SK-N-MC (cell line): ENCODE data around the gene LRRIQ4.

Experiments
- DNase-seq: peaks from one replicate; pipeline ENCODE4 v3.0.0-alpha.2; 2011; ENCODE audit warnings: low read depth, low spot score
- H3K27ac ChIP-seq: fragments of 200-600 bp; sonication (generic); 2 replicates; pipeline ENCODE4 v1.5.1; 2016; ENCODE audit warnings: mixed run types
- H3K36me3 ChIP-seq: fragments of 200-600 bp; sonication (generic); 2 replicates; pipeline ENCODE4 v1.6.1; 2017; ENCODE audit warnings: antibody characterized with exemption, low read length, mixed read lengths; ENCODE audit not compliant: insufficient read depth
- H3K4me3 ChIP-seq: fragments of 200-600 bp; sonication (generic); 2 replicates; pipeline ENCODE4 v1.5.1; 2016
- H3K9ac ChIP-seq: fragments of 200-600 bp; sonication (generic); 2 replicates; pipeline ENCODE4 v1.8.0; 2017; ENCODE audit warnings: mixed run types, mixed read lengths; ENCODE audit not compliant: insufficient read length
- H3K9me3 ChIP-seq: fragments of 200-600 bp; sonication (generic); 2 replicates; pipeline ENCODE4 v1.6.1; 2017; ENCODE audit warnings: low read depth, mild to moderate bottlenecking, antibody characterized with exemption, low read length, moderate library complexity, mixed read lengths
- EZH2 ChIP-seq: fragments of 200-600 bp; sonication (generic); IDR thresholded peaks from one replicate; pipeline ENCODE4 v1.6.1; 2017; ENCODE audit warnings: antibody characterized with exemption
- FOXP2 ChIP-seq: optimal IDR thresholded peaks from 2 replicates; pipeline ENCODE3; 2011; ENCODE audit warnings: mild to moderate bottlenecking, moderate library complexity; ENCODE audit not compliant: insufficient read depth; ENCODE audit errors: extremely low read length, control extremely low read depth
- POLR2AphosphoS5 ChIP-seq: IDR thresholded peaks from 2 replicates; pipeline ENCODE4 v1.6.1; 2012; ENCODE audit warnings: mild to moderate bottlenecking, low read depth, low read length, borderline replicate concordance

Gene LRRIQ4

DNA sequence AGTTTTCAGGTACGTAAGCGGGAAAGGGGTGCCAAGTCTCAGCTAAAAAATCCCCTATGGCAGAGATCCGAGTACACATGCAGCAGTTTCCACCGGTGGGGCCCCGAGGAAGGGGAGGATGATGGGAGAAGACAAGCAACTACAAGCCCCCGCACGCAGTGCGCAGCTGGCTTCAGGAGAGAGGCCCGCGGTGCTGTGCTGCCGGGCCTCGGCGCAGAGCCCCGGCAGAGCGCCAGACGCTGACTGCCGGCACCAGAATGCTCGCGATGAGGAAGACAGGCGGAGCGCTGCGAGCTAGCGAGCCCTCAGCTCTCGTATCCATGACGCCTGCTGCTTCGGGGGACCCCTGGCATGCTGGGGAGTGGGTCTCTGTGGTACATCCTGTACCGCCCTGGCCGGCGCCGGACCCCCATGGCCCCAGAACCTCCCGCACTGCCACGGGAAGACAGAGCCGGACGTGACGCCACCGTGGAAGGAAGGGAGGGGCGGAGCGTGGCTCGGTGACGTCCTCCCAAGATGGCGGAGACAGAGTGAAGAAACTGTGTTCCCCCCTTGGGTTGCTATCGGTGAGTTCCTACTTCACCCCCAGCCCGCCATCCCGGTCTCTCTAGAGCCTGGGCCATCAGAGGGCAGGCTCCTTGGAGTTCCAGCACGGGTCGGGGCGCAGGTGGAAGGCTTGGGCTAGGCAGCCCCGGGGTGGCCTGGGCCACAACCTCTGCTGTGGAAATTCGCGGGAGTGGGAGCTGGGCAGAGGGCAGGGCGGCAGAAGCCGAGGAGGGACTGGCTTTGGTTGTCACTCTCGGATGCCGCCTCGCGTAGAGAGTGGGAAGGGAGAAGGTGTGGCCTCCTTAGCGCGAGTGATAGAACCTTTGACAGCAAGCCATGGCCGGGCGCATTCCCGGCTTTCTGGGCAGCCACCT is 39.5 kb upstream of the LRRIQ4 start, which contains the start of gene MYNN:
Gene MYNN, plus strand, starts transcription at position 500 of the 920 bp plus-strand sequence. CDS start 900 bp downstream, outside the sequence.
- no peak for DNase-seq
- no peaks in the 10 kb centered on the region for H3K9me3 ChIP-seq
- no peak for TF ChIP-seq EZH2
- TF ChIP-seq FOXP2 = no peak
- peak; percentile 98 for TF ChIP-seq POLR2AphosphoS5

DNA sequence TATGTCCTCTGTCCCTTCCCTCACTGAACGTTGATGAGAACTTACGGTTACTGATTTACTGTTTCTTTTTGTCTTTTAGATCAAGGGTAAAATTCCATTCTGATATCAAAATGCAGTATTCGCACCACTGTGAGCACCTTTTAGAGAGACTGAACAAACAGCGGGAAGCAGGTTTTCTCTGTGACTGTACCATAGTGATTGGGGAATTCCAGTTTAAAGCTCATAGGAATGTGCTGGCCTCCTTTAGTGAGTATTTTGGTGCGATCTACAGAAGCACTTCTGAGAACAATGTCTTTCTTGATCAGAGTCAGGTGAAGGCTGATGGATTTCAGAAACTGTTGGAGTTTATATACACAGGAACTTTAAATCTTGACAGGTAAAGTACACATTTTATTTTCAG is 38.5 kb upstream of the LRRIQ4 start:
- no peak overlapping the region for H3K27ac ChIP-seq
- H3K4me3 ChIP-seq = peak overlapping the region; percentile 85
- H3K36me3 ChIP-seq = peaks cover 54% of the 10 kb centered on the region
- DNase-seq = no peak
- H3K9ac ChIP-seq = peak overlapping the region; percentile 99
- TF ChIP-seq EZH2 (no peak), FOXP2 (no peak), POLR2AphosphoS5 (no peak)
- no peaks in the 10 kb centered on the region for H3K9me3 ChIP-seq

More for the DNA sequence above, 39.5 kb upstream of the LRRIQ4 start, which contains the start of gene MYNN:
- peak within 1 kb of the TSS; percentile 85 for H3K4me3 ChIP-seq
- H3K36me3 ChIP-seq = peaks cover 43% of the 10 kb centered on the region
- H3K27ac ChIP-seq = peak within 1 kb of the TSS; percentile 95
- H3K9ac ChIP-seq = peak within 1 kb of the TSS; percentile 99

DNA sequence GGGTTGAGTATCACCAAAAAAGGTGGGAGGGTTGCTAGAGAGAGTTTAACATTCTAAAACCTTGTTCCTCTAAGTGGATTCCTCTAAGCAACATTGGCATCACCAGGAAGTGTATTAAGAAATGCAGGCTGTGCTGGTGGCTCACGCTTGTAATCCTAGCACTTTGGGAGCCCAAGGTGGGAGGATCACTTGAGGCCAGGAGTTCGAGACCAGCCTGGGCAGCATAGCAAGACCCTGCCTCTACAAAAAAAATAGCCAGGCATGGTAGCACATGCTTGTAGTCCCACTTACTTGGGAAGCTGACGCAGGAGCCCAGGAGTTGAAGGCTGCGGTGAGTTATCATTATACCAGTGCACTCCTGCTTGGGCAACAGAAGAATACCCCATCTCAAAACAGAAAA is 34.8 kb upstream of the LRRIQ4 start:
- DNase-seq = no peak
- no peak overlapping the region for H3K9ac ChIP-seq
- H3K9me3 ChIP-seq = no peaks in the 10 kb centered on the region
- peaks cover 90% of the 10 kb centered on the region for H3K36me3 ChIP-seq
- no peak for TF ChIP-seq FOXP2
- no peak for TF ChIP-seq EZH2
- no peak for TF ChIP-seq POLR2AphosphoS5
- H3K27ac ChIP-seq = no peak overlapping the region
- no peak overlapping the region for H3K4me3 ChIP-seq

DNA sequence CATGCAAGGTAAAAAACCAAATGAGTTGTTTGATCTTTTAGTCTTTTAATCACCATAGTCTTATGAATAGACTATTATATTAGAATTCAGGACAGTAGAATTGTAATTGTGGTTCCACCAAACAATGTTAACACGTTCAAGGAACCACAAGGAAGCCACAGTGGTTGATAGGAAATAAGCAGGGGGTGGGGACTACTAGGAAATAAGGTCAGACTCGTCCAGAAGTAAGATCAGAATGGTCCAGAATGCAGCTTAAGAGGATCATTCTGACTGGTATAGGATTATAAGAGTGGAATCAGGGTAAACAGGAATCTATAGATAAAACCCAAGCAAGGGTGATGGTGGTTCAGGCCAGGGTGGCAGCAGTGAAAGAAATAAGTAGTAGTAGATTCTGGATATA is 31.9 kb upstream of the LRRIQ4 start:
- Histone ChIP-seq H3K9me3 (no peaks in the 10 kb centered on the region), H3K27ac (no peak overlapping the region), H3K9ac (no peak overlapping the region), H3K4me3 (no peak overlapping the region), H3K36me3 (peaks cover 98% of the 10 kb centered on the region)
- TF ChIP-seq POLR2AphosphoS5 (no peak), EZH2 (no peak), FOXP2 (no peak)
- no peak for DNase-seq

DNA sequence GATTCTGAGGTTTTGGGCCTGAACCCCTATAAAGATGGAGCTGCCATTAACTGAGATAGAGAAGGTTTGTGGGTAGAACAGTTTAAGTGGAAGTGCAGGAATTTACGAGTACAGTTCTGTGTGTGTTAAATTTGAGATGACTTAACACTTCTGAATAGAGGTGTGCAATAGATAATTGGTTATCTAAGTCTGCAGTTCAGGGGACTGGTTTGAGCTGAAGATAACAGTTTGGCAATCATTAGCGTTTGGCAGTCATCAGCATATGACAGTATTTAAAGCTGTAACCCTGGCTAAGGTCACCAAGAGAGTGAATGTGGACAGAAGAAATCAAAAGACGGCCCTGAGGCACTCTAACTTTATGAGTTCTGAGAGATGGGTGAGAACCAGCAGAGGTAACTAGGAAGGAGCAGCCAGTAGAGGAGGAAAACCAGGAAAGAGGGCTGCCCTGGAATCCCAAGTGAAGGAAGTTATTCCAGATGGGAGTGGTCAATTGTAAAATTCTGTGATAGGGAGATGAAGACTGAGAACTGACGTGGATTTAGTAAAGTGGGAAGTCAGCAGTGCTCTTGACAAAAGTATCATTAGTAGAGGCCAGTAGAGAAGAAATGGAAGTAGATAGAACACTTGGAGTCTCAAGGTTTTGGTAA is 31.3 kb upstream of the LRRIQ4 start:
- no peak overlapping the region for H3K27ac ChIP-seq
- H3K36me3 ChIP-seq = peaks cover 98% of the 10 kb centered on the region
- DNase-seq = no peak
- H3K9ac ChIP-seq = no peak overlapping the region
- TF ChIP-seq FOXP2 (no peak), EZH2 (no peak), POLR2AphosphoS5 (no peak)
- H3K4me3 ChIP-seq = no peak overlapping the region
- no peaks in the 10 kb centered on the region for H3K9me3 ChIP-seq

DNA sequence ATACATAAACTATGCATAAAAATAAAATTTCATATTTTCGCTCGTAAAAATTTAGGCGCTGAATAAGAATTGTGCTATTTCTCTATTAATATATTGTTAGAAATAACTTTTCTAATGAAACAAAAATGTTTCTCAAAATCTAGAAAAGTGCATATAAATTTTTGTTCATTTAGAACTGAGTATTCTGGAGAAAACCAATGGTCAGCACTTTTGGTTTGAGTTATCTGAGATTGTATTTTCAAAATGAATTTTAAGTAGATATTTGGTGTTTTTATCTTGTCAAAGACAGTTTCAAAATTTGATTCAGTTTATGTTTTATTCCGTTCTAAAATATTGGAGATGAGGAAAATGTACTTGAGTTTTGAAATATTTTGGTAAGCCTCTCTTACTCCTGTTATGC is 25.6 kb upstream of the LRRIQ4 start:
- no peaks in the 10 kb centered on the region for H3K9me3 ChIP-seq
- peaks cover 80% of the 10 kb centered on the region for H3K36me3 ChIP-seq
- no peak overlapping the region for H3K27ac ChIP-seq
- no peak for DNase-seq
- H3K9ac ChIP-seq = no peak overlapping the region
- TF ChIP-seq FOXP2 (no peak), EZH2 (no peak), POLR2AphosphoS5 (no peak)
- no peak overlapping the region for H3K4me3 ChIP-seq

DNA sequence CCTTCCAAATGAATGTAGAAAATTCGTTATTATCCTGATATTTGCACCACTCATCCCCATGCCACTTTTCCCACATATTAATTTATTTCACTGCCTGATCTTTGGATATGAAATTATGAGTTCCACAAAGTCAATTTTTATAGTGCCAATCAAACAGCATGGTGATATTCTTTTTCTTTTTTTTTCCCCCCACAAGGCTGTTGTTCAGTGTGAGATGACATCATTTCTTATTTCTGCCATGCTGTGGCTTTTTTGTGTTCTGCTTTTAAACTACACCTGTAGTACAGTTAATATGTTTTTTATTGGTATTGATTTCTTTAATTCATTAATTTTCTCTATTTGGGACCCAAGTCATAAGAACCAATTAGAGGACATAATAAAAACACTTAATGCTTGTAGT is 24.9 kb upstream of the LRRIQ4 start:
- TF ChIP-seq POLR2AphosphoS5 (no peak), EZH2 (no peak), FOXP2 (no peak)
- peaks cover 80% of the 10 kb centered on the region for H3K36me3 ChIP-seq

DNA sequence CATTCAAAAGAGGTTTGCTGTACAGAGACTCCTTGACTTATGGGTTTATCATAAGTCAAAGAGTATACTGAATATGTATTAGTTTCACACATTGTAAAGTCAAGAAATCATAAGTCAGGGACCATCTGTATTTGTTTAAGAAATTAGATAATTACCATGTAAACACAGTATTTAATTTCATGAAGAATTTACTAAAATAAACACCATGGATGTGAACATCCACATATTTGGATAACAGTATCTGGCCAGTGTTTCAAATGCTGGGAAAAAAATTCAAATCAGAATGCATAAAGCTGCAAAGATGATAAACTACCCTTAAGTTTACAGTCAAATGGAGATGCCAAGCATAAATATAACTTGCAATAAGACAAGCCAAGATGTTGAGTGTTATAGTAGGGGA is 22.5 kb upstream of the LRRIQ4 start:
- no peak for DNase-seq
- TF ChIP-seq EZH2 (no peak), POLR2AphosphoS5 (no peak), FOXP2 (no peak)
- Histone ChIP-seq H3K9me3 (no peaks in the 10 kb centered on the region), H3K36me3 (peaks cover 64% of the 10 kb centered on the region), H3K27ac (no peak overlapping the region), H3K9ac (no peak overlapping the region), H3K4me3 (no peak overlapping the region)

More for the DNA sequence above, 24.9 kb upstream of the LRRIQ4 start:
- no peak for DNase-seq
- no peak overlapping the region for H3K9ac ChIP-seq
- H3K4me3 ChIP-seq = no peak overlapping the region
- H3K27ac ChIP-seq = no peak overlapping the region
- no peaks in the 10 kb centered on the region for H3K9me3 ChIP-seq
